H9 (cell line): ENCODE measurements around the gene UBE2L3. TPM values are rescaled to one million over a fixed set of nuclear protein-coding genes. Genes with fewer than 3 reads are reported as not detected.

Source experiments
- DNase-seq: peaks from one replicate; pipeline ENCODE4 v3.0.0-alpha.2; 2017
- H2AFZ ChIP-seq: one replicate; pipeline ENCODE4 v1.6.1; 2013; ENCODE audit warnings: mild to moderate bottlenecking, low read length, control low read depth, moderate library complexity
- H2AK5ac ChIP-seq: 2 replicates; pipeline ENCODE4 v1.6.1; 2013; ENCODE audit warnings: low read length, control low read depth, mixed read lengths; ENCODE audit not compliant: insufficient read length
- H2BK120ac ChIP-seq: one replicate; pipeline ENCODE4 v1.6.1; 2013; ENCODE audit warnings: low read depth, mild to moderate bottlenecking, low read length, control low read depth, inconsistent platforms; ENCODE audit not compliant: poor library complexity, severe bottlenecking
- H2BK12ac ChIP-seq: 2 replicates; pipeline ENCODE4 v1.6.1; 2013; ENCODE audit warnings: low read length, control low read depth, mixed read lengths, low read depth; ENCODE audit not compliant: insufficient read length
- H2BK15ac ChIP-seq: 2 replicates; pipeline ENCODE4 v1.6.1; 2013; ENCODE audit warnings: low read depth, low read length, control low read depth
- H2BK20ac ChIP-seq: one replicate; pipeline ENCODE4 v1.6.1; 2013; ENCODE audit warnings: low read depth, mild to moderate bottlenecking, low read length, control low read depth, inconsistent platforms; ENCODE audit not compliant: poor library complexity, severe bottlenecking
- H2BK5ac ChIP-seq: 2 replicates; pipeline ENCODE4 v1.6.1; 2013; ENCODE audit warnings: low read length, control low read depth, mixed read lengths; ENCODE audit not compliant: insufficient read length
- H3K14ac ChIP-seq: 2 replicates; pipeline ENCODE4 v1.6.1; 2013; ENCODE audit warnings: low read length, control low read depth; ENCODE audit not compliant: insufficient read depth
- H3K18ac ChIP-seq: 2 replicates; pipeline ENCODE4 v1.6.1; 2013; ENCODE audit warnings: low read depth, mild to moderate bottlenecking, mixed read lengths, low read length, control low read depth; ENCODE audit not compliant: insufficient read length
- H3K23ac ChIP-seq: 2 replicates; pipeline ENCODE4 v1.6.1; 2013; ENCODE audit warnings: low read length, control low read depth, mixed read lengths, low read depth; ENCODE audit not compliant: insufficient read length
- H3K23me2 ChIP-seq: 2 replicates; pipeline ENCODE4 v1.6.1; 2013; ENCODE audit warnings: low read depth, mild to moderate bottlenecking, mixed read lengths, low read length, control low read depth; ENCODE audit not compliant: insufficient read length, poor library complexity, severe bottlenecking
- H3K27ac ChIP-seq: 2 replicates; pipeline ENCODE4 v1.5.1; 2013; ENCODE audit warnings: low read length, control low read depth, mixed read lengths, low read depth; ENCODE audit not compliant: insufficient read length
- H3K27me3 ChIP-seq: 2 replicates; pipeline ENCODE4 v1.6.1; 2013; ENCODE audit warnings: low read length, control low read depth, inconsistent platforms; ENCODE audit not compliant: insufficient read depth
- H3K4ac ChIP-seq: 2 replicates; pipeline ENCODE4 v1.6.1; 2013; ENCODE audit warnings: low read depth, mild to moderate bottlenecking, control low read depth, inconsistent platforms, low read length, moderate library complexity
- H3K4me1 ChIP-seq: 2 replicates; pipeline ENCODE4 v1.6.1; 2013; ENCODE audit warnings: low read length, control low read depth, inconsistent platforms; ENCODE audit not compliant: insufficient read depth
- H3K4me2 ChIP-seq: 2 replicates; pipeline ENCODE4 v1.6.1; 2013; ENCODE audit warnings: low read length, control low read depth, mixed read lengths; ENCODE audit not compliant: insufficient read length, insufficient read depth
- H3K56ac ChIP-seq: 2 replicates; pipeline ENCODE4 v1.6.1; 2013; ENCODE audit warnings: low read depth, mild to moderate bottlenecking, mixed read lengths, low read length, control low read depth; ENCODE audit not compliant: insufficient read length
- H3K79me1 ChIP-seq: 2 replicates; pipeline ENCODE4 v1.6.1; 2013; ENCODE audit warnings: low read depth, mild to moderate bottlenecking, moderate library complexity, low read length, control low read depth, inconsistent platforms; ENCODE audit not compliant: insufficient read depth, poor library complexity, severe bottlenecking
- H3K79me2 ChIP-seq: 2 replicates; pipeline ENCODE4 v1.6.1; 2013; ENCODE audit warnings: low read length, control low read depth, inconsistent platforms; ENCODE audit not compliant: insufficient read depth
- H3K9ac ChIP-seq: 2 replicates; pipeline ENCODE4 v1.6.1; 2013; ENCODE audit warnings: low read length, control low read depth, mixed read lengths; ENCODE audit not compliant: insufficient read length; ENCODE audit errors: extremely low read depth
- H3K9me3 ChIP-seq: one replicate; pipeline ENCODE4 v1.6.1; 2013; ENCODE audit warnings: low read depth, low read length, inconsistent platforms; ENCODE audit not compliant: control insufficient read depth
- H3T11ph ChIP-seq: one replicate; pipeline ENCODE4 v1.6.1; 2013; ENCODE audit warnings: mild to moderate bottlenecking, low read length, control low read depth, inconsistent platforms
- H4K20me1 ChIP-seq: one replicate; pipeline ENCODE4 v1.6.1; 2013; ENCODE audit not compliant: control insufficient read depth, insufficient read length, insufficient read depth
- H4K5ac ChIP-seq: 2 replicates; pipeline ENCODE4 v1.6.1; 2013; ENCODE audit warnings: low read depth, mild to moderate bottlenecking, mixed read lengths, low read length, control low read depth; ENCODE audit not compliant: insufficient read length
- H4K8ac ChIP-seq: replicated peaks from 2 replicates; pipeline ENCODE4 v1.6.1; 2013; ENCODE audit warnings: low read length, control low read depth, mixed read lengths, low read depth; ENCODE audit not compliant: insufficient read length
- H4K91ac ChIP-seq: 2 replicates; pipeline ENCODE4 v1.6.1; 2013; ENCODE audit warnings: low read depth, mild to moderate bottlenecking, moderate library complexity, mixed read lengths, low read length, control low read depth; ENCODE audit not compliant: insufficient read length
- H3K27ac Mint-ChIP-seq, 3 experiments: 2 replicates in 2 of 3; 3 replicates in 1 of 3; pipeline ENCODE4 v1.8.0; 2020 to 2021; ENCODE audit warnings: mixed read lengths in 3 of 3, mild to moderate bottlenecking in 1 of 3, moderate library complexity in 1 of 3
- H3K27me3 Mint-ChIP-seq: 2 replicates; pipeline ENCODE4 v1.8.0; 2021; ENCODE audit warnings: low read depth, mild to moderate bottlenecking, moderate library complexity, mixed read lengths
- H3K36me3 Mint-ChIP-seq, 3 experiments: 2 replicates in 2 of 3; 3 replicates in 1 of 3; pipeline ENCODE4 v1.8.0; 2020 to 2021; ENCODE audit warnings: low read depth in 3 of 3, mixed read lengths in 3 of 3; ENCODE audit not compliant: insufficient read depth in 1 of 3
- H3K4me1 Mint-ChIP-seq, 2 experiments: 2 replicates each; pipeline ENCODE4 v1.8.0; 2020; ENCODE audit warnings: mixed read lengths in 2 of 2
- H3K4me3 Mint-ChIP-seq, 2 experiments: 2 replicates in 1 of 2; 3 replicates in 1 of 2; pipeline ENCODE4 v1.8.0; 2020 to 2021; ENCODE audit warnings: mild to moderate bottlenecking in 2 of 2, mixed read lengths in 2 of 2, moderate library complexity in 1 of 2
- H3K9me3 Mint-ChIP-seq, 2 experiments: 2 replicates in 1 of 2; 3 replicates in 1 of 2; pipeline ENCODE4 v1.8.0; 2020; ENCODE audit warnings: mild to moderate bottlenecking in 2 of 2, mixed read lengths in 2 of 2, moderate library complexity in 1 of 2
- WGBS: extraction: QIAGEN DNeasy Blood & Tissue Kit; methylation state at CpG from one replicate; pipeline ENCODE4 v1.1.7; 2013; ENCODE audit warnings: missing lambda C conversion rate, low lambda C conversion rate, mixed read lengths; ENCODE audit not compliant: insufficient read length; ENCODE audit errors: extremely low coverage; 5-methylcytosine and 5-hydroxymethylcytosine counted together
- total RNA-seq: library from RNA; stranded (reverse); gene quantifications from 2 replicates; pipeline ENCODE4 v1.2.1, GENCODE V29; 2021
- TF ChIP-seq, protein P1 (sequence below): fragments of 200-600 bp; sonication (generic); conservative IDR thresholded peaks from 3 replicates; pipeline ENCODE4 v1.8.0; 2021; ENCODE audit warnings: antibody characterized with exemption, mild to moderate bottlenecking

UBE2L3 gene
- total RNA-seq, 1 experiment from 2014 or later = 79.7 TPM

DNA sequence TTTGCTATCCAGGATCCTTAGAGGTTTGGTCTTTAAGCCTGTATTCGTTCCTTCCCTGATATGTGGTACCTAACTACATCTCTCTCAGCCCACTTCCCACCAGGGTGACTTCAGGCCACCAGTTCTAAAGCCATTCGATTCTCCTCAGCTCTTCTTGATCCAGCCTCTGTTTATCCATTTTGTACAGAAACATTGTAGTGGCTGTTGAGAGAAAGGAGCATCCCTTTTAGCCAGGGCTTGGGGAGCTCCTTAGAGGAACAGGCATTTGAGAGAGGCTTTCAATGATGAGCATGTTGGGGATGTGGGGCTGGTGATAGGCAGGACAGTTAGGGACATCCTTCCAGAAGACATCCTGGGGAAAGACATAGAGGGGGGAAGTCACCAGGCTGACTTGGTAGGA lies 17.9 kb downstream of the UBE2L3 start:
- Histone ChIP-seq H4K8ac (no peak overlapping the region), H2AFZ (no peak overlapping the region), H2BK20ac (no peak overlapping the region), H2BK15ac (no peak overlapping the region), H3K4ac (no peak overlapping the region), H2BK5ac (no peak overlapping the region), H3K27ac (no peak overlapping the region), H4K20me1 (no peaks in the 10 kb centered on the region), H2BK120ac (no peak overlapping the region), H3K9me3 (no peaks in the 10 kb centered on the region), H2AK5ac (no peak overlapping the region), H3K4me2 (no peak overlapping the region), H3K23me2 (no peaks in the 10 kb centered on the region), H3K79me2 (peaks cover 61% of the 10 kb centered on the region; the same call in 1 of the 2 replicates), H3K79me1 (peaks cover 8% of the 10 kb centered on the region), H3T11ph (no peak overlapping the region), H4K5ac (no peak overlapping the region), H4K91ac (no peak overlapping the region), H2BK12ac (no peak overlapping the region), H3K18ac (no peak overlapping the region), H3K9ac (no peak overlapping the region), H3K27me3 (no peaks in the 10 kb centered on the region), H3K23ac (no peak overlapping the region), H3K56ac (no peak overlapping the region), H3K4me1 (no peaks in the 10 kb centered on the region), H3K14ac (no peak overlapping the region)
- H3K4me3 Mint-ChIP-seq = no peak overlapping the region
- no CpG with 5 or more reads among the region's 2 CpGs for WGBS
- H3K27me3 Mint-ChIP-seq = no peaks in the 10 kb centered on the region
- peaks cover 16 to 18% of the 10 kb centered on the region in 2 experiments for H3K4me1 Mint-ChIP-seq
- peak overlapping the region in 1 of 3 experiments; percentile 45; a peak in 2 of 7 replicates for H3K27ac Mint-ChIP-seq
- H3K9me3 Mint-ChIP-seq = no peaks in the 10 kb centered on the region
- DNase-seq = no peak
- H3K36me3 Mint-ChIP-seq = peaks cover 0 to 13% (median 6%) of the 10 kb centered on the region in 3 experiments; a peak in 5 of 7 replicates
- TF ChIP-seq, protein P1, sequence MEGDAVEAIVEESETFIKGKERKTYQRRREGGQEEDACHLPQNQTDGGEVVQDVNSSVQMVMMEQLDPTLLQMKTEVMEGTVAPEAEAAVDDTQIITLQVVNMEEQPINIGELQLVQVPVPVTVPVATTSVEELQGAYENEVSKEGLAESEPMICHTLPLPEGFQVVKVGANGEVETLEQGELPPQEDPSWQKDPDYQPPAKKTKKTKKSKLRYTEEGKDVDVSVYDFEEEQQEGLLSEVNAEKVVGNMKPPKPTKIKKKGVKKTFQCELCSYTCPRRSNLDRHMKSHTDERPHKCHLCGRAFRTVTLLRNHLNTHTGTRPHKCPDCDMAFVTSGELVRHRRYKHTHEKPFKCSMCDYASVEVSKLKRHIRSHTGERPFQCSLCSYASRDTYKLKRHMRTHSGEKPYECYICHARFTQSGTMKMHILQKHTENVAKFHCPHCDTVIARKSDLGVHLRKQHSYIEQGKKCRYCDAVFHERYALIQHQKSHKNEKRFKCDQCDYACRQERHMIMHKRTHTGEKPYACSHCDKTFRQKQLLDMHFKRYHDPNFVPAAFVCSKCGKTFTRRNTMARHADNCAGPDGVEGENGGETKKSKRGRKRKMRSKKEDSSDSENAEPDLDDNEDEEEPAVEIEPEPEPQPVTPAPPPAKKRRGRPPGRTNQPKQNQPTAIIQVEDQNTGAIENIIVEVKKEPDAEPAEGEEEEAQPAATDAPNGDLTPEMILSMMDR = no peak
